KOPT-K1 (cell line): ENCODE measurements around the gene PGAM2.
A peak's percentile ranks its signal among the peaks of the same experiment; 100 is the strongest.

Source experiments
- H3K27ac ChIP-seq: fragments of 200-600 bp; sonication (generic); 2 replicates; pipeline ENCODE4 v1.5.1; 2016; ENCODE audit warnings: antibody characterized with exemption, mild to moderate bottlenecking, low read depth, low read length; ENCODE audit not compliant: poor library complexity, severe bottlenecking
- H3K36me3 ChIP-seq: fragments of 200-600 bp; sonication (generic); 2 replicates; pipeline ENCODE4 v1.5.1; 2017; ENCODE audit warnings: antibody characterized with exemption, mild to moderate bottlenecking, low read length, moderate library complexity; ENCODE audit not compliant: insufficient read depth
- H3K9me3 ChIP-seq: fragments of 200-600 bp; sonication (generic); 2 replicates; pipeline ENCODE4 v1.5.1; 2017; ENCODE audit warnings: antibody characterized with exemption, low read length, mild to moderate bottlenecking; ENCODE audit not compliant: insufficient read depth, poor library complexity, severe bottlenecking

Gene PGAM2

GRCh38 chr7:44106311-44107065, 41.1 kb upstream of the PGAM2 start:
- Histone ChIP-seq H3K27ac (peak overlapping the region; percentile 100), H3K9me3 (no peaks in the 10 kb centered on the region), H3K36me3 (peaks cover 68% of the 10 kb centered on the region)

DNA sequence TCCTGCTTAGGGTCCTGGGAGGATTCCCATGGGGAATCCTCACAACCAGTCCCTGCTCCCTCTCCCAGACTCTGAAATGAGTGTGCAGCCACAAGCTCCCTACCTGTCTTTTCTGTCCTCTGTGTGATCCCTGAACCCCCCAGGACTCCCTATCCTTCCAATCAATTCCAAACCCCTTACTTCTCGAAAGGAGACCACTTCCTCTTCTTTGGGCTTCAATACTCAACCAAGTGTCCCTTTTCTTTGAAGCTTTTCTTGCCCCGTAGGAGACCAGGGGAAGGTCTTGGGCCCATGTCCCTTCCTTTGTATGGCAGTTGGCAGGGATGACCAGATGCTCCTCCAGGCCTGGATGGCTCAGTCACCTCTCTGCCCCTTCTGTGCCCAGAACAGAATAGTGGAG, 40.5 kb upstream of the PGAM2 start:
- Histone ChIP-seq H3K36me3 (peaks cover 61% of the 10 kb centered on the region), H3K27ac (peak overlapping the region; percentile 100), H3K9me3 (no peaks in the 10 kb centered on the region)

GRCh38 chr7:44104860-44105771, 39.7 kb upstream of the PGAM2 start:
- Histone ChIP-seq H3K27ac (peak overlapping the region; percentile 100), H3K9me3 (no peaks in the 10 kb centered on the region), H3K36me3 (peaks cover 54% of the 10 kb centered on the region)

- peak within 1 kb of the TSS; percentile 100 for H3K27ac ChIP-seq
These were observed 38.8 kb upstream of the PGAM2 start, which contains the start of gene AEBP1 for GRCh38 chr7:44103923-44104859. Gene AEBP1 (plus strand): TSS chr7:44104345. CDS start chr7:44104666, 321 bp downstream.

GRCh38 chr7:44103566-44103922, 38.2 kb upstream of the PGAM2 start:
- Histone ChIP-seq H3K27ac (peak overlapping the region; percentile 100), H3K36me3 (peaks cover 38% of the 10 kb centered on the region), H3K9me3 (no peaks in the 10 kb centered on the region)

More at GRCh38 chr7:44103923-44104859, 38.8 kb upstream of the PGAM2 start, which contains the start of gene AEBP1:
- Histone ChIP-seq H3K36me3 (peaks cover 45% of the 10 kb centered on the region), H3K9me3 (no peaks in the 10 kb centered on the region)

- Histone ChIP-seq H3K27ac (peak overlapping the region; percentile 100), H3K9me3 (no peaks in the 10 kb centered on the region), H3K36me3 (peaks cover 33% of the 10 kb centered on the region)
These were observed 37.6 kb upstream of the PGAM2 start for GRCh38 chr7:44102846-44103565.

DNA sequence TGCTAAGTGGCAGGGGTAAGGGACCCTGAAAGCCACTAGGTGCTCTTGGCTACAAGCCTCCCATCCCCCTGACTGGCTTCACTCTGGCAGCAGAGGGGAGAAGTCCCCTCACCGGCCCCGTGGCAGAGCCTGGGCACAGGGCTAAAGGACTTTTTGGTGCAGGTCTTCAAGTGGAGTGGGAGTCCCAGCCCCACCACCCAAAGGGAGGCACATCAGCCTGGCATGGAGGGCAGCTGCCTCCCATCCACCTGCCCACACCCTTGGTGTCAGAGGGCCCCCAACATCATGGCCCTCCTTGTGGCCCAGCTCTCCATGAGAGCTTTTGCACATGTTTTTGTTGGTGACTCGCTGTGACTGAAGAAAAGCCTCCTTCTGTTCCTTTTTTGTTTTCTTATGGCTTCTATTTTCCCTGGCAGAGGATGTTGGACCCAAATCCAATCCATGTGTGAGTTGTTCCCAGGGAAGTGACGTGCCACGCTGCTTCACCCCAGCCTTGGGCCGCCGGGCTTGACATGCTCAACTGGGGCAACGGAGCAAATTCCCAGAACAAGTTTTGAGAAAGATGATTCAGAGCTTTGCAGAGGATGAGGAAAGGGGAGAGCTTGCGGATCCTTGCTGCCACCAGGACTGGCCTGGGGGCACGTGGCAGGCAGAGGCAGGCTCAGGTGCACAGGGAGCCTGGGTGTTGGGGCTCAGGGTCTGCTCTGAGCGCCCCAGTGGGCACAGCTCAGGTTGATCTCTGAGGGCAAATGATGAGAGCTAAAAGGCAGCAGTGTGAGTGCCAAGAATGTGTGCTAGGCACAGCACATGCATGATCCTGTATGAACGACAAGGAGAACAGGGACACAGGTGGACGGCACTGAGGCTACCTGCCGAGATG, 36.8 kb upstream of the PGAM2 start:
- H3K36me3 ChIP-seq: peaks cover 25% of the 10 kb centered on the region
- no peaks in the 10 kb centered on the region for H3K9me3 ChIP-seq
- H3K27ac ChIP-seq: peak overlapping the region; percentile 100

- Histone ChIP-seq H3K9me3 (no peaks in the 10 kb centered on the region), H3K27ac (peak overlapping the region; percentile 100), H3K36me3 (peaks cover 17% of the 10 kb centered on the region)
These were observed 36.1 kb upstream of the PGAM2 start for GRCh38 chr7:44101303-44101965.

- Histone ChIP-seq H3K9me3 (no peaks in the 10 kb centered on the region), H3K27ac (peak overlapping the region; percentile 100), H3K36me3 (peaks cover 10% of the 10 kb centered on the region)
These were observed 35.3 kb upstream of the PGAM2 start for GRCh38 chr7:44100458-44101302.

DNA sequence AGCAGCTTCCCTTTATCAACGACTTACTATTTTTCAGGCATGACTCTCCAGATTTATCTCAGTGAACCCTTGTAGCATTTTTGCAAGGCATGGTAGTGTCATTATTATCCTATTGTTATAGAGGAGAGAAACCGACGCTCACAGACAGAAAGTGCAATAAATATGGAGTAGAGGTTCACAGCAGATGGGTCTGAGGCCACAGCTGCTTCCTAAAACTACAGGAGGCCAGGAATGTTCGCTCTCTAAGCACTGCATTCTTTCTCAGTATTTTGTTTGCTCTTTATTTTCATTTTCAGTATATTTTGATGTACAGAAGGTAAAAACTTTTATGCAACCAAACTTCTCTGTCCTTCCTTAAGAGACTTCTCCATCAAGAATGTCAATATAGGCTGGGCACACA, 34.3 kb upstream of the PGAM2 start:
- peak overlapping the region; percentile 100 for H3K27ac ChIP-seq
- no peaks in the 10 kb centered on the region for H3K9me3 ChIP-seq
- no peaks in the 10 kb centered on the region for H3K36me3 ChIP-seq

DNA sequence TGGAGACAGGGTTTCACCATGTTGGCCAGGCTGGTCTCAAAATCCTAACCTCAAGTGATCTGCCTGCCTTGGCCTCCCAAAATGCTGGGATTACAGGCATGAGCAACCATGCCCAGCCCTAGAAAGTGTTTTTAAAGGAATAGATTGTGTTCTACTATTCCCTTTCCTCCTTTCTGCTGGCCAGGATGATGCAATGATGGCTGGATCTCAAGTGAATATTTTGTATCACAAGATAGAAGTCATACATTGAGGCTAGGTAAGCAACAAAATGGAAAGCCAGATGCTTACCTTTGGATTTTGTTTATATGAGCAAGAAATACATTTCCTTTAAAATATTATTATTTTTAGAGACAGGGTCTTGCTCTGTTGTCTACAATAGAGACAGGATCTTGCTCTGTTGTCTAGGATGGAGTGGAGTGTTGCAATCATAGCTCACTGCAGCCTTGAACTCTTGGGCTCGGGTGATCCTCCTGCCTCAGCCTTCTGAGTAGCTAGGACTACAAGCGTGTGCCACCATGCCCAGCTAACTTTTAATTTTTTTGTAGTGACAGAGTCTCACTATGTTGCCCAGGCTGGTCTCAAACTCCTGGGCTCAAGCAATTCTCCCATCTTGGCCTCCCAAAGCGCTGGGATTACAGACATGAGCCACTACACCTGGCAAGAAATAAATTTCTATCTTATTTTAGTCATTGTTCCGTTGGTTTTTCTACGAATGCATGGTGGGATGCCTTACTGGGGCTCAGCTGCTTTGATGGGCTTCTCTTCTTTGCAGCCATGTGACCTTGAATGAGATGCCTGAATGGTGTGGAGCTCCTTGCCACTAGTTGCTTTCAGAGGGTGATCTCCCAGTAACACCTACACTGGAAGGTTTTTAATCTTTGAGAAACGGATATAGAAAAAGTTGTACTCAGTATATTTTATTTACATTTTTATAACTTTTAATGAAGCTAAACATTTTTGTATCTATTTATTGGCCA, 33.0 kb upstream of the PGAM2 start:
- peaks cover 4% of the 10 kb centered on the region for H3K9me3 ChIP-seq
- no peaks in the 10 kb centered on the region for H3K36me3 ChIP-seq
- peak overlapping the region; percentile 100 for H3K27ac ChIP-seq
